ENCODE data around the gene CTSA. TPM values are rescaled to one million over a fixed set of nuclear protein-coding genes. Genes with fewer than 3 reads are reported as not detected.
A peak's percentile ranks its signal among the peaks of the same experiment; 100 is the strongest.

Gene CTSA
- total RNA-seq, 1 donor from 2014 or later, result 55.3 TPM

- no peaks in the 10 kb centered on the region for H3K9me3 Mint-ChIP-seq
- H3K4me3 Mint-ChIP-seq, result no peak overlapping the region
- DNase-seq (ENCODE audit: low read depth, low spot score), result no peak
- TF ChIP-seq CTCF (conservative IDR thresholded peaks at IDR 0.05), result no peak
- H3K4me1 Mint-ChIP-seq, result peaks cover 19% of the 10 kb centered on the region
- peaks cover 7% of the 10 kb centered on the region for H3K36me3 Mint-ChIP-seq (ENCODE audit: low read depth)
- no peak overlapping the region for H3K27ac Mint-ChIP-seq (ENCODE audit: unreplicated experiment)
- H3K27me3 Mint-ChIP-seq (ENCODE audit: low read depth), result no peaks in the 10 kb centered on the region
Observed at GRCh38 chr20:45907219-45907948, 16.2 kb downstream of the CTSA start.

- DNase-seq (ENCODE audit: low read depth, low spot score), result no peak
- Mint-ChIP-seq H3K36me3 (ENCODE audit: low read depth) (peaks cover 7% of the 10 kb centered on the region), H3K4me1 (peaks cover 20% of the 10 kb centered on the region), H3K9me3 (no peaks in the 10 kb centered on the region), H3K27me3 (ENCODE audit: low read depth) (no peaks in the 10 kb centered on the region), H3K4me3 (peak overlapping the region; percentile 55), H3K27ac (ENCODE audit: unreplicated experiment) (no peak overlapping the region)
- no peak for TF ChIP-seq CTCF (conservative IDR thresholded peaks at IDR 0.05)
Observed at GRCh38 chr20:45908084-45908483, 16.9 kb downstream of the CTSA start.

- peaks cover under 1% of the 10 kb centered on the region for H3K27me3 Mint-ChIP-seq (ENCODE audit: low read depth)
- H3K27ac Mint-ChIP-seq (ENCODE audit: unreplicated experiment), result no peak overlapping the region
- DNase-seq (ENCODE audit: low read depth, low spot score), result no peak
- no peak for TF ChIP-seq CTCF (conservative IDR thresholded peaks at IDR 0.05)
- H3K36me3 Mint-ChIP-seq (ENCODE audit: low read depth), result peaks cover 7% of the 10 kb centered on the region
- peaks cover 20% of the 10 kb centered on the region for H3K4me1 Mint-ChIP-seq
- no peak overlapping the region for H3K4me3 Mint-ChIP-seq
- no peaks in the 10 kb centered on the region for H3K9me3 Mint-ChIP-seq
Observed at GRCh38 chr20:45909336-45909808, 18.2 kb downstream of the CTSA start.

GRCh38 chr20:45909817-45910669, 18.9 kb downstream of the CTSA start:
- Mint-ChIP-seq H3K36me3 (ENCODE audit: low read depth) (peaks cover 7% of the 10 kb centered on the region), H3K4me3 (peak overlapping the region; percentile 77), H3K27ac (ENCODE audit: unreplicated experiment) (peak overlapping the region; percentile 57), H3K27me3 (ENCODE audit: low read depth) (peaks cover 3% of the 10 kb centered on the region), H3K4me1 (peaks cover 20% of the 10 kb centered on the region), H3K9me3 (no peaks in the 10 kb centered on the region)
- DNase-seq (ENCODE audit: low read depth, low spot score), result no peak
- TF ChIP-seq CTCF (conservative IDR thresholded peaks at IDR 0.05), result no peak

GRCh38 chr20:45910670-45911485, 19.7 kb downstream of the CTSA start:
- Mint-ChIP-seq H3K4me3 (peak overlapping the region; percentile 77), H3K4me1 (peaks cover 20% of the 10 kb centered on the region), H3K27ac (ENCODE audit: unreplicated experiment) (peak overlapping the region; percentile 96), H3K9me3 (no peaks in the 10 kb centered on the region), H3K36me3 (ENCODE audit: low read depth) (peaks cover 7% of the 10 kb centered on the region), H3K27me3 (ENCODE audit: low read depth) (peaks cover 3% of the 10 kb centered on the region)
- TF ChIP-seq CTCF (conservative IDR thresholded peaks at IDR 0.05), result no peak
- DNase-seq (ENCODE audit: low read depth, low spot score), result peak; percentile 99

Data from neural crest cell (in vitro differentiated cells).